GM12872 (cell line): Measurements from ENCODE around the gene FNDC11.
A peak's percentile ranks its signal among the peaks of the same experiment; 100 is the strongest.

ENCODE experiments used
- TF ChIP-seq, protein P1 (sequence below): IDR thresholded peaks from 3 replicates; pipeline ENCODE4 v1.5.1; 2011; ENCODE audit warnings: low read depth, mild to moderate bottlenecking, low read length, moderate library complexity; ENCODE audit not compliant: insufficient read depth

The FNDC11 gene

GRCh38 chr20:63570281-63571086, 16.5 kb downstream of the FNDC11 start:
- TF ChIP-seq, protein P1, sequence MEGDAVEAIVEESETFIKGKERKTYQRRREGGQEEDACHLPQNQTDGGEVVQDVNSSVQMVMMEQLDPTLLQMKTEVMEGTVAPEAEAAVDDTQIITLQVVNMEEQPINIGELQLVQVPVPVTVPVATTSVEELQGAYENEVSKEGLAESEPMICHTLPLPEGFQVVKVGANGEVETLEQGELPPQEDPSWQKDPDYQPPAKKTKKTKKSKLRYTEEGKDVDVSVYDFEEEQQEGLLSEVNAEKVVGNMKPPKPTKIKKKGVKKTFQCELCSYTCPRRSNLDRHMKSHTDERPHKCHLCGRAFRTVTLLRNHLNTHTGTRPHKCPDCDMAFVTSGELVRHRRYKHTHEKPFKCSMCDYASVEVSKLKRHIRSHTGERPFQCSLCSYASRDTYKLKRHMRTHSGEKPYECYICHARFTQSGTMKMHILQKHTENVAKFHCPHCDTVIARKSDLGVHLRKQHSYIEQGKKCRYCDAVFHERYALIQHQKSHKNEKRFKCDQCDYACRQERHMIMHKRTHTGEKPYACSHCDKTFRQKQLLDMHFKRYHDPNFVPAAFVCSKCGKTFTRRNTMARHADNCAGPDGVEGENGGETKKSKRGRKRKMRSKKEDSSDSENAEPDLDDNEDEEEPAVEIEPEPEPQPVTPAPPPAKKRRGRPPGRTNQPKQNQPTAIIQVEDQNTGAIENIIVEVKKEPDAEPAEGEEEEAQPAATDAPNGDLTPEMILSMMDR, result no peak

- TF ChIP-seq, protein P1, result no peak
Measured at GRCh38 chr20:63572071-63572787, 18.3 kb downstream of the FNDC11 start.

DNA sequence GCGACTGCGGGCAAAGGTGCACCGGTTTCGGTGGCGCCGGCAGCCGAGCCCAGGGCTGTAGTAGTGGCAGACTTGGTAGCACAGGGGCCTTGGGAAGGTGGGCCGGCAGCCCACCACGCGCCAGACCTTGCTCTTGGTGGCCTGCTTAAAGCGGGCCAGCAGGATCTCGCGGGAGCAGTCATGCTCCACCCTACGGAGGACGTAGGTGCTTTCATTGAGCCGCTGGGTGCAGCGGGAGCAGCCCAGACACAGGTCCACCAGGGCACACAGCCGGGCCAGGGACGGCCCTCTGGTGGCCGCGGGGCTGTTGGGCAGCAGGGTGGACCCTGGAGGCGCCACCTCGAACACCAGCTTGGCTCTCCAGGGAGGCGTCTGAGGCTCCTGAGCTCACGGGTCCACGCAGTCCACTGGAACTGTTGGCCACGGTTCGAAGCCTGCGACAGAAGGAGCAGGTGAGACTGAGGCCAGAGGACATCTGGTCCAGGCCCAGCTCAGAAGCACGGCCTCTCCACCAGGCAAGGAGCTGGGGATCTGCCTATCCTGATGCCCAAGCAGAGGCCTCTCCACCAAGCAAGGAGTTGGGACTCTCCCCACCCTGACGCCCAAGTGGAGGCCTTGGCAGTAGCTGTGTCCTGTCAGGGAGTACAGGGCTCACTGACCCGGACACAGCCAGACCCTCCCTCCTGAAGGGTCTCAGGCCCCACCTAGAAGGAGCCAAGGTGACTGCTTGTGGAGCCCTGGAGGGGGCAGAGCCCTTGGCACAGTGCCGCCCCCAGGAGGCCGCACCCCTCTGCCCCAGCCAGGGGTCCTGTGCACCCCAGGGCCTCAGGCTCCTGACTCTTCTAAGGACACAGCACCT, 19.1 kb downstream of the FNDC11 start:
- TF ChIP-seq, protein P1, result peak; percentile 31; the same call in 2 of the 3 replicates

GRCh38 chr20:63573647-63574131, 19.7 kb downstream of the FNDC11 start:
- TF ChIP-seq, protein P1, result no peak

GRCh38 chr20:63574156-63574828, 20.3 kb downstream of the FNDC11 start, which contains the start of gene HELZ2:
Gene HELZ2, minus strand, starts transcription at chr20:63574239. Its CDS starts 1,854 bp downstream, at chr20:63572385.
- TF ChIP-seq, protein P1, result no peak

- TF ChIP-seq, protein P1, result no peak
Measured at GRCh38 chr20:63574829-63575743, 21.1 kb downstream of the FNDC11 start.
